Right atrium auricular region (tissue), 2 donors: ENCODE data around the gene MSRB2. TPM values are rescaled to one million over a fixed set of nuclear protein-coding genes. Genes with fewer than 3 reads are reported as not detected.

Source experiments
- DNase-seq: peaks from one replicate; pipeline ENCODE4 v3.0.0-alpha.2; 2019; ENCODE audit warnings: low spot score
- H3K27ac ChIP-seq, 2 donors: fragments of 200-600 bp; sonication (generic); 1 replicate in 1 of 2; 2 replicates in 1 of 2; pipeline ENCODE4 v1.5.1; 2016 to 2019
- H3K27me3 ChIP-seq, 2 donors: fragments of 200-600 bp; sonication (generic); one replicate each; pipeline versions ENCODE4 v1.5.1 to v1.6.0; 2017 to 2019
- H3K36me3 ChIP-seq: fragments of 200-600 bp; sonication (generic); one replicate; pipeline ENCODE4 v1.5.1; 2016
- H3K4me1 ChIP-seq, 2 donors: fragments of 200-600 bp; sonication (generic); one replicate each; pipeline versions ENCODE4 v1.5.1 to v1.6.0; 2017 to 2019
- H3K4me3 ChIP-seq, 2 donors: fragments of 200-600 bp; sonication (generic); 1 replicate in 1 of 2; 2 replicates in 1 of 2; pipeline ENCODE4 v1.5.1; 2017 to 2019; ENCODE audit warnings: mild to moderate bottlenecking in 1 of 2, moderate library complexity in 1 of 2
- H3K9me3 ChIP-seq, 2 donors: fragments of 200-600 bp; sonication (generic); one replicate each; pipeline ENCODE4 v1.5.1; 2019
- total RNA-seq, 2 donors: library from RNA; depleted of rRNA; stranded (reverse); fragments of >200 nt; gene quantifications; one replicate each; pipeline ENCODE4 v1.1.0, GENCODE V29; 2016
- TF ChIP-seq, protein P1 (sequence below), 2 donors: fragments of 200-600 bp; sonication (generic); IDR thresholded peaks; one replicate each; pipeline ENCODE4 v1.5.1; 2019; ENCODE audit warnings: antibody characterized with exemption in 2 of 2

The MSRB2 gene
- total RNA-seq, 2 donors from 2014 or later = 68.6 to 71.0 TPM

DNA sequence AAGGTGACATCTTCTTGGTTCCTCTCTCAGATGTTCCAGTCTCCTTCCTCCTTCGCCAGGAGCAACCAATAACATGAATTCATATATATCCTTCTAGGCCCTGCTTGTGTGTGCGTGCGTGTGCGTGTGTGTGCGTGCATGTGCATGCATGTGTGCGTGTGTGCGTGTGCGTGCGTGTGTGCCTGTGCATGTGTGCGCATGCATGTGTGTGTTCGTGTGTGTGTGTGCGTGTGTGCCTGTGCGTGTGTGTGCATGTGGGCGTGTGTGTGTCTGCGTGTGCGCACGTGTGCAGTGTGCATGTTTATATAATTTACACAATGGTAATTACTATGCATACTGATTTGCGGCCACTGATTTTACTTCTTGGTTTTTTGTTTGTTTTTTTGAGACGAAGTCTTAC lies 52.8 kb downstream of the MSRB2 start:
- TF ChIP-seq, protein P1, sequence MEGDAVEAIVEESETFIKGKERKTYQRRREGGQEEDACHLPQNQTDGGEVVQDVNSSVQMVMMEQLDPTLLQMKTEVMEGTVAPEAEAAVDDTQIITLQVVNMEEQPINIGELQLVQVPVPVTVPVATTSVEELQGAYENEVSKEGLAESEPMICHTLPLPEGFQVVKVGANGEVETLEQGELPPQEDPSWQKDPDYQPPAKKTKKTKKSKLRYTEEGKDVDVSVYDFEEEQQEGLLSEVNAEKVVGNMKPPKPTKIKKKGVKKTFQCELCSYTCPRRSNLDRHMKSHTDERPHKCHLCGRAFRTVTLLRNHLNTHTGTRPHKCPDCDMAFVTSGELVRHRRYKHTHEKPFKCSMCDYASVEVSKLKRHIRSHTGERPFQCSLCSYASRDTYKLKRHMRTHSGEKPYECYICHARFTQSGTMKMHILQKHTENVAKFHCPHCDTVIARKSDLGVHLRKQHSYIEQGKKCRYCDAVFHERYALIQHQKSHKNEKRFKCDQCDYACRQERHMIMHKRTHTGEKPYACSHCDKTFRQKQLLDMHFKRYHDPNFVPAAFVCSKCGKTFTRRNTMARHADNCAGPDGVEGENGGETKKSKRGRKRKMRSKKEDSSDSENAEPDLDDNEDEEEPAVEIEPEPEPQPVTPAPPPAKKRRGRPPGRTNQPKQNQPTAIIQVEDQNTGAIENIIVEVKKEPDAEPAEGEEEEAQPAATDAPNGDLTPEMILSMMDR (IDR thresholded peaks at IDR 0.05) = no peak

DNA sequence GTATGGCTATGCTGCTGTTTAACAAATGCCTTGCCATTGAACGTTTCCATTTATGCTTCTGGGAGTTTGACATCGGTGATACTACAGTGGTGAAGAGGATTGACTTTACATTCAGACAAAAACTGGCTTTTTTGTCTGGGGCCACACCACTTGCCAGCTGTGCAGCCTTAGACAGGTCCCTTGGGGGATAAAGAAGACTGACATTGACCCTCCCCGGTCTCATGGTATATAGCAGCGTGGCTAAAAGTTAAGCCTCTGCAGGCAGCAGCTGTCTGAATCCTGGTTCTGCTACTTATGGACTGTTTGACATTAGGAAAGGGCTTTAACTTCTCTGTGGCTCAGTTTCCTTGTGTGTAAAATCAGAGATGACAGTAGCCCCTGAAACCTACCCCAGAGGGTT lies 54.7 kb downstream of the MSRB2 start:
- no peak for DNase-seq
- Histone ChIP-seq H3K4me3 (no peak overlapping the region), H3K4me1 (no peaks in the 10 kb centered on the region), H3K9me3 (no peaks in the 10 kb centered on the region), H3K27ac (no peak overlapping the region), H3K36me3 (no peaks in the 10 kb centered on the region), H3K27me3 (no peaks in the 10 kb centered on the region)
- TF ChIP-seq, protein P1 (IDR thresholded peaks at IDR 0.05) = no peak

More for the DNA sequence above, 52.8 kb downstream of the MSRB2 start:
- no peak for DNase-seq
- no peak overlapping the region for H3K27ac ChIP-seq
- no peaks in the 10 kb centered on the region for H3K27me3 ChIP-seq
- no peak overlapping the region for H3K4me3 ChIP-seq
- no peaks in the 10 kb centered on the region for H3K9me3 ChIP-seq
- no peaks in the 10 kb centered on the region for H3K4me1 ChIP-seq
- no peaks in the 10 kb centered on the region for H3K36me3 ChIP-seq

DNA sequence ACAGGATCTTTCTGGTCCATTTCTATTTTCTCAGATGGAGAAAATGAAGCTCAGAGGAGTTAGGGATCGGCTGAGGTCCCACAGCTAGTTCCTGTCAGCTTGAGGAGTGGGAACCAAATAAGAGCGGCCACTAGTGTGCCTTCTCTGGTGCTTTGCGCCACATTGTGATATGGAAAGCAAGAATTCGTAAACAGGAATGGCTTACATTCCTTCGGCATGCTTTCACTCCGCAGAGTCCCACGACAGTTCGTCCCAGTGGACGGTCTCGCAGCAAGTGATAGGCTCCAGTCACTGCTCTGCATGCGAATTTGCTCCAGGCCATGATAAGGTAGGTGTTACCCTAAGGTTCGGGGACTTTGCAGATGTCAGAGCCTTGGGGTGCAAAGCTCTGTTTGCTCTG lies 55.2 kb downstream of the MSRB2 start:
- H3K27me3 ChIP-seq = no peaks in the 10 kb centered on the region
- H3K4me1 ChIP-seq = no peaks in the 10 kb centered on the region
- TF ChIP-seq, protein P1 (IDR thresholded peaks at IDR 0.05) = no peak
- no peak for DNase-seq
- H3K36me3 ChIP-seq = no peaks in the 10 kb centered on the region
- no peak overlapping the region for H3K4me3 ChIP-seq
- H3K27ac ChIP-seq = no peak overlapping the region
- H3K9me3 ChIP-seq = no peaks in the 10 kb centered on the region

DNA sequence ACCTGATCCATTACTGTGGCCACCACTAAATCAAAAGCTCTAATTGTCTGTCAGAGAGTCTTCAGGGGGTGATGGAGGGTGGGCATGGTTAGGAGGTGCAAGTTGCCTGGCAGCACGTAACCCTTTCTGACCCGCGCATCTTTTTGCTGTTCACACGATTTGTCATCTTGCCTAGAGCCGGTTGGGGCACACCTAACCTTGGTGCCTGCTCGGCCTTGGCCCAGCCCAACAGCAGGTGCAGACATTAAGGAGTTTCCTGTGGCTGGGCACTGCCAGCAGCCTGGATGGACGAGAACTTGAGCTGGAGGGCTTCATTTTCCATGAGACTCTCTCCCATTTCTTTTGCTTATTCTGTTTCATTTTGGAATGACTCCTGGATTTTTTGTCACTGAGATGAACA lies 55.7 kb downstream of the MSRB2 start:
- no peak for DNase-seq
- no peaks in the 10 kb centered on the region for H3K9me3 ChIP-seq
- TF ChIP-seq, protein P1 (IDR thresholded peaks at IDR 0.05) = no peak
- no peaks in the 10 kb centered on the region for H3K36me3 ChIP-seq
- no peak overlapping the region for H3K4me3 ChIP-seq
- H3K4me1 ChIP-seq = no peaks in the 10 kb centered on the region
- no peak overlapping the region for H3K27ac ChIP-seq
- H3K27me3 ChIP-seq = no peaks in the 10 kb centered on the region

DNA sequence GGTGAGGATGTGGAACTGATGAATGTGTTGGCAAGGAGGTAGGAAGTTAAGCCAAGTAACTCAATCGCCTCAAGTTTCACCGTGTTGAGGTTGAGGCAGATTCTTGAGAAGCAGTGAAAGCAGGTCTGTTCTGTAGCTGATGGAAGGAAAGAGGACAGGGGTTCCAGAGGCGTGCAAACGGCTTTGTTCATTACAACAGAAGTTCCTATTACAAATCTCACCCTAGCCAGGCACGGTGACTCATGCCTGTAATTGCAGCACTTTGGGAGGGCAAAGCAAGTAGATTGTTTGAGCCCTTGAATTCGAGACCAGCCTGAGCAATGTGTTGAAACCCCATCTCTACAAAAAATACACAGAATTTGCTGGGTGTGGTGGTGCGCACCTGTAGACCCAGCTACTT lies 59.8 kb downstream of the MSRB2 start:
- TF ChIP-seq, protein P1 (IDR thresholded peaks at IDR 0.05) = no peak
- Histone ChIP-seq H3K27me3 (no peaks in the 10 kb centered on the region), H3K27ac (no peak overlapping the region), H3K4me1 (peaks cover 0 to 5% of the 10 kb centered on the region in 2 donors), H3K36me3 (no peaks in the 10 kb centered on the region), H3K4me3 (no peak overlapping the region), H3K9me3 (no peaks in the 10 kb centered on the region)
- DNase-seq = no peak

DNA sequence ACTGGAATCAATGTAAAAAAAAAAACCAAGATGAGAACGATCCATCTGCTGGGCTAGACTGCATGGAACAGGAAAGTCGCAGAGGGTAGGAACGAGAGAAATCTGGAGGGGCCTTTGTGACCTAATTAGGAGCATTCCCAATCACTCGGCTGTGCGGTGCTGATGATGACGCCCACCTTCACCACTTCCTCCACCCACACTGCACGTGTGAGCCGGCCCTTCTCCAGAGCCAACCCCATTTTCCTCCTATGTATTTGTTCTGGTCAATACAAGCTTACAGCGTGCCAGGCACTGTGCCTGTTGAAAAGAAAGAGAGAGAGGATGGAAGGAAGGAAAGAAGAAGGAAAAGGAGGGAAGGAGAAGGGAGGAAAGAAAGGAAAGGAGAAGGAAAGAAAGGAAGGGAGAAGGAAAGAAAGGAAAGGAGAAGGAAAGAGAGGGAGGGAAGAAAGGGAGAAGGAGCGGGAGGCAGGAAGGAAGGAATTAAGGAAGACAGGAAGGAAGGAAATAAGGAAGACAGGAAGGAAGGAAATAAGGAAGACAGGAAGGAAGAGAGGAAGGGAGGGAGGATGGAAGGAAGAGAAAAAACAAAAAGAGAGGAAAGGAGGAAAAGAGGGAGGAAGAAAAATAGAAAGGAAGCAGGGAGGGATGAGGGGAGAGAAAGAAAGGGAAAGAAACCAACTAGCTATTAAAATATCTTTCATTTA lies 61.2 kb downstream of the MSRB2 start:
- TF ChIP-seq, protein P1 (IDR thresholded peaks at IDR 0.05) = no peak
- H3K9me3 ChIP-seq = no peaks in the 10 kb centered on the region

More for the DNA sequence above, 61.2 kb downstream of the MSRB2 start:
- no peak for DNase-seq
- Histone ChIP-seq H3K4me1 (peaks cover 0 to 5% of the 10 kb centered on the region in 2 donors), H3K36me3 (no peaks in the 10 kb centered on the region), H3K27me3 (no peaks in the 10 kb centered on the region), H3K27ac (no peak overlapping the region), H3K4me3 (no peak overlapping the region)
